Measurements from ENCODE around the gene ANKMY1. TPM values are rescaled to one million over a fixed set of nuclear protein-coding genes. Genes with fewer than 3 reads are reported as not detected.

The ANKMY1 gene
- total and polyA plus RNA-seq, 2 experiments from 2014 or later: 2.3 to 8.9 TPM

GRCh38 chr2:240523451-240524281 is 34.1 kb downstream of the ANKMY1 start:
- H3K4me3 ChIP-seq: no peak overlapping the region
- DNase-seq (ENCODE audit: low spot score) (no peak), ATAC-seq (no peak)
- H3K79me2 ChIP-seq (replicated peaks; ENCODE audit: insufficient read depth): no peaks in the 10 kb centered on the region
- peaks cover 19% of the 10 kb centered on the region for H3K4me1 Mint-ChIP-seq
- peaks cover 22% of the 10 kb centered on the region for H3K27me3 Mint-ChIP-seq (ENCODE audit: insufficient read depth, low read depth, poor library complexity)
- no peaks in the 10 kb centered on the region for H3K36me3 ChIP-seq (ENCODE audit: insufficient read depth)
- H3K27ac Mint-ChIP-seq: no peak overlapping the region
- no peak for TF ChIP-seq STAT1 (IDR thresholded peaks at IDR 0.05; ENCODE audit: unreplicated experiment)
- TF ChIP-seq CREB1 (CRISPR knock-in tag; IDR thresholded peaks at IDR 0.05; ENCODE audit: low read depth): no peak
- TF ChIP-seq NANOG (IDR thresholded peaks at IDR 0.05; ENCODE audit: borderline replicate concordance): no peak
- TF ChIP-seq JUNB (IDR thresholded peaks at IDR 0.05; ENCODE audit: unreplicated experiment): no peak
- no peak for TF ChIP-seq ETS1 (IDR thresholded peaks at IDR 0.05)
- TF ChIP-seq EZH2phosphoT487 (IDR thresholded peaks at IDR 0.05; ENCODE audit: unreplicated experiment): no peak
- TF ChIP-seq ZNF462 (CRISPR knock-in tag; IDR thresholded peaks at IDR 0.05): no peak
- TF ChIP-seq REST (IDR thresholded peaks at IDR 0.05; ENCODE audit: unreplicated experiment): no peak
- no peak for TF ChIP-seq EZH2 (IDR thresholded peaks at IDR 0.05; ENCODE audit: low read depth, unreplicated experiment)
- TF ChIP-seq CTCF (conservative IDR thresholded peaks at IDR 0.05; ENCODE audit: low read depth in 2 of 2): no peak
- no peak overlapping the region for H3K4me3 Mint-ChIP-seq
- peaks cover 57% of the 10 kb centered on the region for H3K36me3 Mint-ChIP-seq (ENCODE audit: low read depth)
- no peak overlapping the region for H3K4me2 ChIP-seq
- peaks cover 3% of the 10 kb centered on the region; the same call in 1 of the 2 replicates for H3K9me2 ChIP-seq (ENCODE audit: insufficient read depth)
- peaks cover 7% of the 10 kb centered on the region for H3K4me1 ChIP-seq (ENCODE audit: insufficient read depth)
- no peak overlapping the region for H2AFZ ChIP-seq
- no peaks in the 10 kb centered on the region for H4K20me1 ChIP-seq (replicated peaks; ENCODE audit: insufficient read depth)
- no peaks in the 10 kb centered on the region for H3F3A ChIP-seq (replicated peaks; ENCODE audit: low read depth)
- no peak overlapping the region for H3K27ac ChIP-seq (ENCODE audit: low read depth)
- peaks cover 14% of the 10 kb centered on the region for H3K27me3 ChIP-seq (ENCODE audit: insufficient read depth)
- peaks cover 58% of the 10 kb centered on the region for H3K9me3 Mint-ChIP-seq
